ENCODE results near the gene RNF151.

Gene RNF151

DNA sequence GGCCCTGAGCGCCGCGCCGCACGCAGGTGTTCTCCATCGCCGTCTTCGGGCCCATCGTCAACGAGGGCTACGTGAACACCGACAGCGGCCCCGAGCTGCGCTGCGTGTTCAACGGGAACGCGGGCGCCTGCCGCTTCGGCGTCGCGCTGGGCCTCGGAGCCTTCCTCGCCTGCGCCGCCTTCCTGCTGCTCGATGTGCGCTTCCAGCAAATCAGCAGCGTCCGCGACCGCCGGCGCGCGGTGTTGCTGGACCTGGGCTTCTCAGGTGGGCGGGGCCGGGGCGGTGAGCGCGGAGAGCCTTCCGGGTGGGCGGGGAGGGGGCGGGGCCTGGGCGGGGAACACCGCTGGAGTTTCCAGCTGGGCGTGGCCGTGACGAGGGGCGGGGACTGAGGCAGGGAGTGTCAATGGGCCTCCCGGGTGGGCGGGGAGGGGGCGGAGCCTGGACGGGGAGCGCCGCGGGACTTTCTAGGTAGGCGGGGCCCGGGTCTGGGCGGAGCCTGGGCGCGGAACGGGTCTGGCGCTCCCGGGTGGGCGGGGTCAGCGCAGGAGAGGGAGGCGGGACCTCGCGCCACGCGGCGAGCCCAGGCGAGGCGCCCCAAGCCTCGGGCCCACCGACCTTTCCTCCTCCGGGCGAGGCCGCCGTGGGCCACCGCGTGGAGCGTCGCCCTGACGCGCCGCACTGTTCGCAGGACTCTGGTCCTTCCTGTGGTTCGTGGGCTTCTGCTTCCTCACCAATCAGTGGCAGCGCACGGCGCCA lies 25.5 kb downstream of the RNF151 start:
- Histone ChIP-seq H3K4me3 (ENCODE audit: low read depth in 1 of 2, low read length in 2 of 2) (peak overlapping the region in 1 of 2 donors; percentile 32), H3K36me3 (ENCODE audit: insufficient read depth, low read length) (peaks cover 5% of the 10 kb centered on the region), H3K27me3 (ENCODE audit: control insufficient read depth in 1 of 2, insufficient read depth in 2 of 2, low read length in 2 of 2) (peaks cover 26 to 42% of the 10 kb centered on the region in 2 donors), H3K9ac (ENCODE audit: low read length) (no peak overlapping the region), H3K27ac (ENCODE audit: low read depth, low read length) (no peak overlapping the region), H3K9me3 (ENCODE audit: low read length) (no peaks in the 10 kb centered on the region), H3K4me1 (ENCODE audit: insufficient read depth, low read length) (peaks cover 17% of the 10 kb centered on the region)

DNA sequence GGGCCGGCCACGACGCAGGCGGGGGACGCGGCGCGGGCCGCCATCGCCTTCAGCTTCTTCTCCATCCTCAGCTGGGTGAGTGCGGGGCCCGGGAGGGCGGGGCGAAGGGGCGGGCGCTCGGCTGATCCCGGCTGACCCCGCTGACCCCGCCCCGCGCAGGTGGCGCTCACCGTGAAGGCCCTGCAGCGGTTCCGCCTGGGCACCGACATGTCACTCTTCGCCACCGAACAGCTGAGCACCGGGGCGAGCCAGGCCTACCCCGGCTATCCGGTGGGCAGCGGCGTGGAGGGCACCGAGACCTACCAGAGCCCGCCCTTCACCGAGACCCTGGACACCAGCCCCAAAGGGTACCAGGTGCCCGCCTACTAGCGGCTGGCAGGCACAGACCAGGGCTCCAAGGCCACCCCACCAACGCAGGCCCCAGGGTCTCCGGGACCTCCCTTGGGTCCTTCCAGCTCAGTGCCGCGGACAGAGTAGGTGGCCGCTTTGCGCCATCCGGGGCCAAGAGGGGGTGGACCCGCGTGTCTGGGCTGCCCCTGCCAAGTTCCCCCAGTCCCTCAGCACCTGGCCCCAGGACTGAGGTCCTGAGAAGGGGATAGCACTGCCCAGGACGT lies 26.2 kb downstream of the RNF151 start:
- no peak overlapping the region for H3K9ac ChIP-seq (ENCODE audit: low read length)
- no peak overlapping the region for H3K27ac ChIP-seq (ENCODE audit: low read depth, low read length)
- H3K36me3 ChIP-seq (ENCODE audit: insufficient read depth, low read length) = peaks cover 6% of the 10 kb centered on the region
- H3K27me3 ChIP-seq (ENCODE audit: control insufficient read depth in 1 of 2, insufficient read depth in 2 of 2, low read length in 2 of 2) = peaks cover 26 to 42% of the 10 kb centered on the region in 2 donors
- H3K9me3 ChIP-seq (ENCODE audit: low read length) = no peaks in the 10 kb centered on the region
- H3K4me1 ChIP-seq (ENCODE audit: insufficient read depth, low read length) = peaks cover 20% of the 10 kb centered on the region
- no peak overlapping the region for H3K4me3 ChIP-seq (ENCODE audit: low read depth in 1 of 2, low read length in 2 of 2)

GRCh38 chr16:1993731-1994131 lies 27.1 kb downstream of the RNF151 start:
- H3K27ac ChIP-seq (ENCODE audit: low read depth, low read length) = no peak overlapping the region
- peaks cover 6% of the 10 kb centered on the region for H3K36me3 ChIP-seq (ENCODE audit: insufficient read depth, low read length)
- H3K27me3 ChIP-seq (ENCODE audit: control insufficient read depth in 1 of 2, insufficient read depth in 2 of 2, low read length in 2 of 2) = peaks cover 23 to 39% of the 10 kb centered on the region in 2 donors
- H3K4me1 ChIP-seq (ENCODE audit: insufficient read depth, low read length) = peaks cover 20% of the 10 kb centered on the region
- no peak overlapping the region for H3K4me3 ChIP-seq (ENCODE audit: low read depth in 1 of 2, low read length in 2 of 2)
- H3K9me3 ChIP-seq (ENCODE audit: low read length) = no peaks in the 10 kb centered on the region
- H3K9ac ChIP-seq (ENCODE audit: low read length) = no peak overlapping the region

DNA sequence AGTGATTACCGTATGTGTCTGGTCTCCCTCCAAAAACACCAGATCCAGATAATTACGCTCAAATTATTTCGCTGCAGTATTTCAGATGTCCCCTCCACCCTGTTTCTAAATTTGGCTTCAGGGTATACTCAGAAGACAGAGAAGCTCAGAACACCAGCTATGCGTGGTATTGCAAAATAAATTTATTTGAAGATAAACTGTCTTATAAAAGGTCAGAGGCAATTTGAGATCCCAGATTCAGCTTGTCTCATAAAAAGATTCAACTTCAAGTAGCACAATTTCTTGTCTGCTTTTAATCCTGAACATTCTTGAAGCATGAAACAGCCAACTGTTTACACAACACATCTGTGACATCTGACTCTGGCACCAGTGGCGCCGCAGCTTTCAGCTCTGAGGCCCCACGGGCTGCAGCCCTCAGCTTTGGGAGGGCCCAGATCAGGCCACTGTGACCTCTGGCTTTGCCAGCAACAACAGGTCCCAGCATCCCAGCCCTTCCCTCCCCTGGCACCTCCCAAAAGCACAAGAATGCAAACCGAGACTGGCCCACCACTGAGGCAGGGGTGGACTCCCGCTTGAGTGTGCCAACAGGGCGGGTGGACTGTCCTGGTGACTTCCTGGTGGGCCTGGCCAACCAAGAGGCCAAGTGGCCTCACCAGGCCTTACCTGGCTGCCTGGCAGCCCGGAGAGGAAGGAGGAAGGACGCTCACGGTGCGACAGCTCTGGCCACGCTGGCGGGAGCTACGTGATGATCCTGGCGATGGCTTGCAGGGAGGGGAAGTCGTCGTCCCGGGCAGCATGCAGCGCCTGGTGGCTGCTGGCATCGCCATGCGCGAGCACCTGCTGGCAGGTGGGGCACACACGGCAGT lies 31.1 kb downstream of the RNF151 start:
- Histone ChIP-seq H3K9ac (ENCODE audit: low read length) (no peak overlapping the region), H3K4me1 (ENCODE audit: insufficient read depth, low read length) (peaks cover 10% of the 10 kb centered on the region), H3K27me3 (ENCODE audit: control insufficient read depth in 1 of 2, insufficient read depth in 2 of 2, low read length in 2 of 2) (peaks cover 0 to 7% of the 10 kb centered on the region in 2 donors), H3K4me3 (ENCODE audit: low read depth in 1 of 2, low read length in 2 of 2) (no peak overlapping the region), H3K9me3 (ENCODE audit: low read length) (no peaks in the 10 kb centered on the region), H3K27ac (ENCODE audit: low read depth, low read length) (no peak overlapping the region), H3K36me3 (ENCODE audit: insufficient read depth, low read length) (peaks cover 36% of the 10 kb centered on the region)

DNA sequence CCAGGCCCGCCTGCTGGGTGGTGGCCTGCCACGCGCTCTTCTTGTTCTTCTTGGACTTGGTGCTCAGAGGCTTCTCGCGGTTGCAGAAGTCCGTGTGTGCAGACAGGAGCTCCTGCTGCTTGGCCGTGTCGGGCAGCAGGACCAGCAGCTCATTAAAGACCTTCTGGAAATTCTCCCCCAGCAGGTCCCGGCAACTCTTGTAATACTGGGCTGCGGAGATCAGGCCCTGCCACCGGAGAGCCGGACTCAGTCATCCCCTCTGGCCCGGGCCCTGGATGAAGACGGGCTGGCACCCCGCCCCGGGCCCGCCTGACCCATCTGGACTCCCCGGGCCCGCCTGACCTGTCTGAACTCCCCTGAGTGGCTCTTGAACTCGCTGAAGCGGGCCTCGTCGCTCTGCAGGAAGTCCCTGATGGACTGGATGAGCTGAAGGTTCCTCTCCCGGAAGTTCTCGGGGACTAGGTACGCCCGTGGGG lies 31.7 kb downstream of the RNF151 start:
- H3K36me3 ChIP-seq (ENCODE audit: insufficient read depth, low read length) = peaks cover 42% of the 10 kb centered on the region
- H3K4me1 ChIP-seq (ENCODE audit: insufficient read depth, low read length) = peaks cover 10% of the 10 kb centered on the region
- no peaks in the 10 kb centered on the region for H3K9me3 ChIP-seq (ENCODE audit: low read length)
- no peak overlapping the region for H3K9ac ChIP-seq (ENCODE audit: low read length)
- no peak overlapping the region for H3K27ac ChIP-seq (ENCODE audit: low read depth, low read length)
- H3K4me3 ChIP-seq (ENCODE audit: low read depth in 1 of 2, low read length in 2 of 2) = no peak overlapping the region
- peaks cover 0 to under 1% of the 10 kb centered on the region in 2 donors for H3K27me3 ChIP-seq (ENCODE audit: control insufficient read depth in 1 of 2, insufficient read depth in 2 of 2, low read length in 2 of 2)

DNA sequence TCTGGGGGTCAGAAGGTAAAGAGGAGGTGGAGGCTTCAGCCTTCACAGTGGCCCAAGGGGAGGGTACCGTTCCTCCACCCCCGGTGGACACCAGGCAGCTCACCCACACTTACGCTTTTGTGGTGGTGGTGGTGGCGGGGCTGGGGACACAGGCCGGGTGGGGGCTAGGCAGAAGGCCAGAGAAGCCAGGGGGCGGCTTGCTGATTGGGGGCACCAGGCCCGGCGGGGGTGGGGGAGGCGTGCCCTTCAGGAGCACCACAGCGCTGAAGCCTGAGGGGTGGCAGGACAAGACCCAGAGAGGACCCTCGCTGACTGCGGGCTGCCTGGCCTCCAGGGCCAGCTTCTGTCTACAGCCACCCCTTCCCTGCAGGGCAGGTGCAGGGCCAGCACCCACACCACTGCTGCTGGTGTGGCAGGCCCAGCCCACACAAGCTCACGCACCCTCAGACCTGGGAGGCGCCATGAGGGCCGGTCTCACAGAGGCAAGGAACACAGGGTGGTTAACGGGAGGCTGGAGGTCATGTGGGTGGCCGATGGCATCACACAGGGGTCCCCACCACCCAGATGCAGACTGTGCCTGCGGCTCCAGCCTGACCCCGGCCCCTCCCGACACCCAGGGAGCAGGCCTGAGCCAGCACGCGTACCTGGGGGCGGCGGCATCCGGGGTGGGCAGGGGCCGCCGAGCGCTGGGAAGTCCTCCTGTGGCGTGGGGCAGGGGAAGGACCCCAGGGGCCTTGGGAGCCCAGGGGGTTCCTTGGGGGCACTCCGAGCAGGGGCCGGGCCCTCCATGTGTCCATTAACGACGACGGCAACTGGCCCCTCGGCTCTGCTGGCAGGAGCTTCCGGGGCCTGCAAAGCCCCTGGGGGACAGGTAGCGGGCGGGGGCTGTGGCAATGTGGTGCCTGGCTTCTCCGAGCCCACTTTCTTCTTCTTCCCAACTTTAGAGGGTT lies 32.5 kb downstream of the RNF151 start:
- Histone ChIP-seq H3K36me3 (ENCODE audit: insufficient read depth, low read length) (peaks cover 45% of the 10 kb centered on the region), H3K4me1 (ENCODE audit: insufficient read depth, low read length) (peaks cover 14% of the 10 kb centered on the region), H3K27me3 (ENCODE audit: control insufficient read depth in 1 of 2, insufficient read depth in 2 of 2, low read length in 2 of 2) (no peaks in the 10 kb centered on the region), H3K9me3 (ENCODE audit: low read length) (no peaks in the 10 kb centered on the region), H3K4me3 (ENCODE audit: low read depth in 1 of 2, low read length in 2 of 2) (no peak overlapping the region), H3K27ac (ENCODE audit: low read depth, low read length) (no peak overlapping the region), H3K9ac (ENCODE audit: low read length) (no peak overlapping the region)

DNA sequence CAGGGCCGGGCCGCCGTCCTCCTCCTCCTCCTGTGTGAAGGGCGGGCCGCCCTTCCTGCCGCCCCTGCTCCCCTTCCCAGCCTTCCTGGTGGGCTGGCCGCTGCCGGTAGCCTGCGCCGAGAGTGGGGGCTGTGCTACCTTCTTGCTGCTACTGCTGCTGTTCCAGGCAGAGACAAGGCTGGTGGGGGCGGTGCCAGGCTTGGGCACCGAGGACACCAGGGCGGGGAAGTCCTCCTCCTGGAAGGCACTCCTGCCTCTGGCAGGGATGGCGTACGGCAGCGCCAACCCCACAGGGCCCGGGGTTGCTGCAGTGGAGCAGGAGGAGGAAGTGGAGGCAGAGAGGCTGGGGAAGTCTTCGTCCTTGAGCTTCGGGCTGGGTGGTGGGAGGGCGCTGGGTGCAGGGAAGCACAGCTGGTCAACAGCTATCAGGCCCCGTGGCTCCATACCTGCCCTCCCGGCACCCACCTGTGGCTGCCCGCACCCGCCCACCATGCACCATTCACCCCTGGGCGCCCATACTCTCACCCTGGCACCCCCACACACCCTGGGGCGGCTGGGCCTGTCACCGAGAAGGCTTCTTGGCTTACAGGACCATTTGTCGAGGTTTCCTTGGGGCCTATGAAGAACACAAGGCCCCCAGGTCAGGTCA lies 33.3 kb downstream of the RNF151 start:
- no peak overlapping the region for H3K27ac ChIP-seq (ENCODE audit: low read depth, low read length)
- H3K27me3 ChIP-seq (ENCODE audit: control insufficient read depth in 1 of 2, insufficient read depth in 2 of 2, low read length in 2 of 2) = no peaks in the 10 kb centered on the region
- peaks cover 45% of the 10 kb centered on the region for H3K36me3 ChIP-seq (ENCODE audit: insufficient read depth, low read length)
- peaks cover 20% of the 10 kb centered on the region for H3K4me1 ChIP-seq (ENCODE audit: insufficient read depth, low read length)
- H3K4me3 ChIP-seq (ENCODE audit: low read depth in 1 of 2, low read length in 2 of 2) = no peak overlapping the region
- no peaks in the 10 kb centered on the region for H3K9me3 ChIP-seq (ENCODE audit: low read length)
- no peak overlapping the region for H3K9ac ChIP-seq (ENCODE audit: low read length)

DNA sequence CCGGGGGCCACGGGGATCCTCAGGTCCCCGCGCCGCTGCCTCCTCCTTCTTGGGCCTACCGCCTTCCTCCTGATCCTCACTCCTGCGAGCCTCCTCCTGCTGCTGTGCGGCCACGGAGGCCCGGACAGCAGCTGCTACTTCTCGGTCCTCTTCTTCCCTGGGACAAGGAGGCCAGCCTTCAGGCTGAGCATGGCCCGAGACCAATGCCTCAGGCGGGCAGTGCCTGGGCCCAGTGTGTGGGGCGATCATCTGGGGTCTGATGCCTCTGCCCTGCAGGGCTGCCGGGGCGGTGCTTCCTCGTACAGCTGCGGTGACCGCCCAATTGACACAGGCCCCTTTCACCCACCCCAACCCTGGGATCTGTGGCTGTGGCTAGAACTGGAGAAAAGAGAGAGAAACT lies 34.4 kb downstream of the RNF151 start:
- H3K4me3 ChIP-seq (ENCODE audit: low read depth in 1 of 2, low read length in 2 of 2) = no peak overlapping the region
- H3K36me3 ChIP-seq (ENCODE audit: insufficient read depth, low read length) = peaks cover 45% of the 10 kb centered on the region
- peaks cover 23% of the 10 kb centered on the region for H3K4me1 ChIP-seq (ENCODE audit: insufficient read depth, low read length)
- H3K27me3 ChIP-seq (ENCODE audit: control insufficient read depth in 1 of 2, insufficient read depth in 2 of 2, low read length in 2 of 2) = no peaks in the 10 kb centered on the region
- H3K9me3 ChIP-seq (ENCODE audit: low read length) = no peaks in the 10 kb centered on the region
- no peak overlapping the region for H3K27ac ChIP-seq (ENCODE audit: low read depth, low read length)
- no peak overlapping the region for H3K9ac ChIP-seq (ENCODE audit: low read length)

GRCh38 chr16:2001456-2002355 lies 35.0 kb downstream of the RNF151 start:
- no peak overlapping the region for H3K4me3 ChIP-seq (ENCODE audit: low read depth in 1 of 2, low read length in 2 of 2)

More at GRCh38 chr16:2001456-2002355, 35.0 kb downstream of the RNF151 start:
- Histone ChIP-seq H3K4me1 (ENCODE audit: insufficient read depth, low read length) (peaks cover 22% of the 10 kb centered on the region), H3K9me3 (ENCODE audit: low read length) (no peaks in the 10 kb centered on the region), H3K9ac (ENCODE audit: low read length) (no peak overlapping the region), H3K27me3 (ENCODE audit: control insufficient read depth in 1 of 2, insufficient read depth in 2 of 2, low read length in 2 of 2) (no peaks in the 10 kb centered on the region), H3K36me3 (ENCODE audit: insufficient read depth, low read length) (peaks cover 44% of the 10 kb centered on the region), H3K27ac (ENCODE audit: low read depth, low read length) (no peak overlapping the region)

Measured in muscle layer of colon (tissue), 2 donors.